Fibroblast of the conjunctiva (primary cell): ENCODE measurements around the gene BNIP1.

ENCODE experiments used
- DNase-seq: peaks from one replicate; pipeline ENCODE4 v3.0.0-alpha.2; 2010; ENCODE audit warnings: low read depth

BNIP1 gene

DNA sequence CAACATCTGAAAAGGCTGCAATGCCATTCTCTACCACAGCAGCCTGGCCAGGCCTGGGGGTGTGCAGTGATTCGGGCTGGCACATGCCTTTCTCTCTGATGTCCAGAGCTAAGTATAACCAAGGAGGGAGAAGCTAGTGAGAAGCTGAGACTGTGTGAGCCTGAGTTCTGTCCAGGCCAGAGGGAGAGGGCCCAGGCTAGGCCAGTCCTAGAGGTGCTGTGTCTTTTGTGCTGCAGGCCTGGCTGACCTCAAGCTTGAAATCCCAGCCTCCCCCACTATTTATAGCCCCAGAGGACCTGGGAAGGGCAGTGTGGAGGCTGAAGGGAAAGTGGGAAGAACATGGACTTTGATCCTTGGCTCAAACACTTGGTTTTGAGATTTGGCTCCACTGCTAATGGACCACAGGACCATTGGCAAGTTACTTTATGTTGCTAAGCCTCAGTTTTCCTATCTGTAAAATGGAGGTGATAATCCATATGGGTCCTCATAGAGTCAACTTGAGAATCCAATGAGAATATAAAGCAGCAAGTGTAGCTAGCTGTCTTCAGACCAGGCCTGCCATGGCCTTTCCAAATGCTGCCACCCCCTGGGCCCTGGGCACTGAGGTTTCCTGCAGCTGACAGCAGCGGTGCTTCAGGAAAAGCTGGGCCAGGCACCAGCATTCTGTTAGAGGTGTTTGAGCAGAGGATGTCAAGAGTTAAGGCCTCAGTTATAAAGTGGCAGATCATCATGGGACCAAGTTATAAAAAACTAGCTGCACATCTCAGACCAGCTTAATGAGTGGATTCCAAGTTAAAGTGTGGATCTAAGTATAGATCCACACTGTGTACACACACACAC lies 21.1 kb downstream of the BNIP1 start:
- DNase-seq, result no peak

DNA sequence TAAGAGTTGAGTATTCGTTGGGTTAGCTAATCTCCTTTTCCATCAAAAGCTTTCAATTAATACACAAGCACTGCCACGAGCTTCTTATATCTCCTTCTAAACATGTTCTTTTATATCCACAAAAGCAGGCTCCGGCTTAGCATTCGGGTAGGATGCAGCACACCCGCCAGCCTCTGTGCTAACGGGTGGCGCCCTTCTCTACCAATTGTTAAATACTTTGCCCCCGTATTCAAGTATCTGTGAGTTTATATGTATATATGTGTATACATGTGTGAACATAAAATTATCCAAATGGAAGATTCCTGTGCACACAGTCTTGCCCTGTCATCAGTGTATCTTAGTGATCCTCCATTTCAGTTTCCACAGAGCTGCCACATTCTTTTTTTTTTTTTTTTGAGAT lies 27.8 kb downstream of the BNIP1 start:
- no peak for DNase-seq

DNA sequence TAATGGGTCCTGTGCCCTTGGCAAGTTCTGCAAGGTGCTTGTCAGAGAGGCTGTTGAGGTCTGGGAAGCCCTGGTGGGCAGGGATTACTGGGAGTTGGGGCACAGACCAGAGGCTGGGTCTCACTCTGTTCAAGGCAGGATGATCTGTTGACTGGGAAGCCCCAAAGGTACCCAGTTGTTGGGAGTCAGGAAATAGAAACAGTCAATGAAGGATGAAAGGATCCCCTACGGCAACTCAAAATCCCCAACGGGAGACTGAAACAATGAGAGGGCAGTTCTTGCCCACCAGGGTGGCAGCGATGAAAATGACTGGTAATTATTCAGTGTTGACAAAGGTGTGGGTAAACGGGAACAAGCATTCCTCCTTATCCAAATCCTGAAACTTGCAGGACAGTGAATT lies 31.2 kb downstream of the BNIP1 start:
- no peak for DNase-seq

DNA sequence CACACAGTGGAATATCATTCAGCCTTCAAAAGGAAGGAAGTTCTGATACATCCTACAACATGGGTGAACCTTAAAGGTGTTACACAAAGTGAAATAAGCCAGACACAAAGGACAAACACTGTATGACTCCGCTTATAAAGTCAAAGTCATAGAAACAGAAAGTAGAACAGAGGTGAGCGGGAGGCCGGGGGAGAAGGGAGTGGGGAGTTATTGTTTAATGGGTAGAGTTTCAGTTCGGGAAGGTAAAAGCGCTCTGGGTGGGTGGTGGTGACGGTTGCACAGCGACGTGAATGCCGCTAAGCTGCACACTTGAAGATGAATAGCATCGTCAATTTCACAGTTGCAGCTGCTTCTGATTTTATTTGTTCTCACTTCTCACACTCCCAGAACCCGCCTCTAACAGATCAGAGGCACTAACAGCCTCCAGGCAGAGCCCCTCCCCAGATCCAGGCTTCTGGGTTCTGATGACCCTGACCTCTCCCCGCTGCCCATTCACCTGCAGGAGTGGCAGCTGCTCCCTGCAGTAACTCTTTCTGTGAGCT lies 34.1 kb downstream of the BNIP1 start:
- DNase-seq, result no peak

DNA sequence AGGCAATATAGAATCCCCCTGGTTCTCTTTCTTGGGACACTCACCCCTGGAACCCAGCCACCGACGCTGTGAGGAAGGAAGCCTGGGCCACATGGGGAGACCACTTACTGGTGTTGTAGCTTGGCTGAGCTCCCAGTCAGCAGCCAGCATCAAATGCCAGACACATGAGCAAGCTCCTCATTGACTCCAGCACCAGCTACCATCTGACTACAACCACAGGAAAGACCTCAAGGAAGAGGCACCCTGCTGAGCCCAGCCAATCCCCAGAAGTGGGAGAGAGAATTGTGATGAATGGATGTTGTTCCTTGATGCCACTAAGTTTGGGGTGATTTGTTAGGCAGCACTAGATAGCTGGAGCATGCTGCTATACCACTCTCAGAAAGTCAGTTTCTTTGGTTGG lies 36.0 kb downstream of the BNIP1 start:
- DNase-seq, result no peak

DNA sequence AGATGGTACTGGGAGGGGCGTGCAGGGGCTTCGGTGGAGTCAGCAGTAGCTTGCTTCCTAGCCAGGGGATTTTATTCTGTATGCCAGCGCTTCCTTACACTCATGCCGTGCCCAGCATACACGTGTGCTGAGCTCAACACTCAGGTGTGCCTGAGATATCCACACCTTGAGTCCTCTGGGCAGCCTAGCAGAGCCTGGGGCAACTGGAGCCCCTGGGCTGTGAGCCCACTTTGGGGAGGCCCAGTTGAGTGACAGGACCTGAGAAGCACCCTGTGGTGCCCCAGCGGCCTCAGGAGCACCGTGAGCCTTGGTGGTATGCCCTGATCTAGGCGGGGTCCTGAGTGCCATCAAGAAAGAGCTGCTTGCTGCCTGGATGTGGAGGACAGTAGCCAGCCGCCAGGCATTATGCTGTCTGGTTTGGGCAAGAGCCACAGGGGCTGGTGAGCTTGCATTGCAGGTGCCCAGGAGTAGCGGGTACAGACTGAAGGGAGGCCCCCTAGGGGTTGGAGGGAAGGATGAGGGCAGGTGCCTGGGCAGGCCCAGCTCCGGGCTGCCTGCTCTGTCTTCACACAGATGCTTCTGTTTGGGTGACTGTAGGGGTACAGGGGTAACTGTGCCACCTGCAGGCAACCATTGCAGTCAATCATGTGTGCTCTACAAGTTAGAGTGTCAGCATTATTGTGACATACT lies 42.9 kb downstream of the BNIP1 start:
- DNase-seq, result no peak

DNA sequence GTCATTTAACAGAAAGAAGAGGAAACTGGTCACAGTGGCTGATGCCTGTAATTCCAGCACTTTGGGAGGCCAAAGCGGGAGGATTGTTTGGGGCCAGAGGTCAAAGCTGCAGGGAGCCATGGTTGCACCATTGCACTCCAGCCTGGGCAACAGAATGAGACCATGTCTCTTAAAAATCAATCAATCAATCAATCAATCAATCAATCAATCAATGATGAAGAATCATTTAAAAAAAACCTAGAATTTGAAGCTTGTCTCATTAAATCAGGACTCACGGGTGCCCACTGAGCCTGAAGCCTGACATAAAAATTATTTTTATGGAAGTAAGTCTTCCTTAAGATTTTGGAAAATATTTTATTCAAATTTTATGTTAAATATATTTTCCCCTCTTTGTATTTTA lies 43.9 kb downstream of the BNIP1 start:
- no peak for DNase-seq

DNA sequence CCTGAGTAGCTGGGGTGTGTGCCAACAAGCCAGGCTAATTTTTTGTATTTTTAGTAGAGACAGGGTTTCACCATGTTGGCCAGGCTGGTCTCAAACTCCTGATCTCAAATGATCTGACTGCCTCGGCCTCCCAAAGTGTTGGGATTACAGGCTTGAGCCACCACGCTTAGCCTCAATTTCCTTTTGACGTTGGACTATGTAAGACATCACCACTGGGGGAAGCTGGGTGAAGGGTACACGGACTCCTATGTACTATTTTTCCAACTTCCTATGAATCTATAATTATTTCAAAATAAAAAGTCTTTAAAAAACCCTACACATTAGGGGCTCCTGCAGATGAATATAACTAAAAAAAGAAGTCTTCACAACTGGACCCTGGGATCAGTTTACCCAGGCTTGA lies 46.7 kb downstream of the BNIP1 start:
- DNase-seq, result no peak

DNA sequence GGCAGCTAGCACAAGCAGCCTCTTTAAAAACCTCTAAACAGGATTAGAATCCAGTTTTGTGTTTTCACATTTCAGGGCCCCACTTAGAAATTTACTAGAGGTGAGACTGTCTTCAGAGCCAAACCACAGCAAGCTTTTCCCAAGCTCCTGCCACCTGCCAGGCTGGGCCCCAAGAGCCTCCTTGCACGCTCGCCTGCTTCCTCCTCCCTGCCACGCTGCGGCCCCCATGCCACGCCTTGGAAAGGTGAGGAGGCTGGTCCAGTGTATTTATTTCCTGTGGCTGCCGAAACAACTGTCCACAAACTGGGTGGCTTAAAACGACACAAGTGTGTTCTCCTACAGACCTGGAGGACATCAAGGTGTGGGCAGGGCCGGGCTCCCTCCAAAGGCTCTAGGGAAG lies 47.2 kb downstream of the BNIP1 start:
- no peak for DNase-seq

DNA sequence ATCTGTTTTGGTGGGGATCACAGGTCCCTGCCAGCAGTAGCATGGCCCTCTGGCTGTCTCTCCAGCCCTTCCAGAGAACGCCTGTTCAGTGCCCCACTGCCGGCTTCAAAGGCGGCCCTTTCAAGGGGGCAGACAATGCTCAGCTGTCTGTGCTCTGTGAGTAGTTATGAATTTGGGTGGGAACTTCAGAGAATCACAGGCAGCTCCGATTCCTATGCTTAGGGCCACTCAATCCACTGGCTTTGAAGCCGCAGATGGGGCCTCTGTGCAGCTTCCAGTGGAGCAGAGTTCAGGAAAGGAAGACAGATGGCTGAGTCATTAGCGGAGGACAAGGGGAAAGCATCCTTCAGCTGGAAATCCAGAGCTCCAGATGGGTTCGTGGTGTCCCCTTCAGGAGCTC lies 48.2 kb downstream of the BNIP1 start:
- DNase-seq, result no peak

DNA sequence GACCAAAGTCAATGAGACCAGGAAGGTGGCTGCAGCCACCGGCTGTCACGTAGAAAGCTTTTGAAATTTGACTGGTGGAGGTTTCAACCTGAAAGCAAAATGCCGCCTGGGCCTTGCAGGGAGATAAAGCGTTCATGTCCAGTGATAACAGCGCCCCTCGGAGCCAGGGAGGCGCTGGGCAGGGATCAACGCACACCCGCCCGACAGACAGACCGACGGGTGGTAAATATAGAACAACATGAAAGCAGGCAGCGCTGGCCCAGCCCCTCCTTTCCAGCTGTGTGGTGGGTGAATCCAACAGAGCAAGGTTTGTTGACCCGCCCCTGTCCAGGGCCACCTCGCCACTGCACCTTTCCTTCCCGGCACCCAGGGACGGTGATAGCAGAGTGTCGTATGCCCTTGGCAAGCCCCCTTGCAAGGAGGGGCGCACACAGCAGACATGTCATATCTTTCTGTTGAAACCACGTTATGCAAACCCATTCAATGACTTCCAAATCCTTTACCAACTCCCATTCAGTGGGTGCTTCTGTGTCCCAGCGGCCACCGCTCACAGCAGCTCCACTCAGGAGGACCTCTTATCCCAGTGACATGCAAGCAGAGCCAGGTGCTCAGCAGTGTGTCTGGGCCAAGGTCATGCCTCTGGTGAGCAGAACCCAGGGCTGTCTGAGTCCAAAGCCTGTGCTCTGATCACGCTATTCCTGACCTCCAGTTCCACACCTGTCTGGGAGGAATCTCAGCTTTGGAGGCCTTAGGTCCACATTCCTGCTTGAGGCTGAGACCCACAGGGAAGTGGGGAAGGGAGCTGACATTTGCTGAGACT lies 52.0 kb downstream of the BNIP1 start:
- no peak for DNase-seq

DNA sequence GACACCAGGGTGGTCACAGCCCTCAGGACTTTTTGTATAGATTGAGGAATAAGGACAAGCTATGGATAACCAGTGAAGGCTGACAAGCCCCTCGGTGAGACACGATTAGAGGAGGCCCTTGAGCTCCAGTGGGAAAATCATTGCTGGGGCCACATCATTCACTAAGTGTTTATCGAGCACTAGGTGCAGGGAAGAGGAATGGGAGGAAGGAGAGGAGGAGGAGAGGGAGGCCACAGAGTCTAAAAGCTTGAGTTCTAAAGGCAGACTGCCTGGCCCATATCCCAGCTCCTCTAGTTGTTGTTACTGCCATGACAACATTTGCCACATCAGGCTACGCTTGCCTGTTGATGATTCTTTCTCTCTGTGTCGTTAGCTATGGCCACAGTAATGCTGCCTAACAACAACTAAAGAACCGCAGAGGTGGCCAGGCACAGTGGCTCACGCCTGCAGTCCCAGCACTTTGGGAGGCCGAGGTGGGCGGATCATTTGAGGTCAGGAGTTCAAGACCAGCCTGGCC lies 53.1 kb downstream of the BNIP1 start:
- no peak for DNase-seq

DNA sequence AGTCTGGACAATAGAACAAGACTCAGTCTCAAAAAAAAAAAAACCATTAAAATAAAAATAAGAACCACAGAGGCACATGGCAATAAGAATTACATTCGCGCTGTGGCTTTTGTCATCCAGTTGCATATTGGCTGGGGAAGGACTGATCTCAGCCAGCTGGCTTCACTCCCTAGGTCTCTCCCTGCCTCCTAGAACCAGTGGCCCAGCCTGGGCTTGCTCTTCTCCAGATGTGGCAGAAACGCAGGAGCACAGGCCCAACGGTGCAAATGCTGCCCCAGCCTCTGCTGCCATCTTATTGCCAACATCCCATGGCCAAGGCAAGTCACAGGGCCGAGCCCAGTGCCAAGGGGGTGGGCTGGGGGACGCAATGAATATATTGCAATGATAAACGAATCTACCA lies 53.7 kb downstream of the BNIP1 start:
- DNase-seq, result no peak

DNA sequence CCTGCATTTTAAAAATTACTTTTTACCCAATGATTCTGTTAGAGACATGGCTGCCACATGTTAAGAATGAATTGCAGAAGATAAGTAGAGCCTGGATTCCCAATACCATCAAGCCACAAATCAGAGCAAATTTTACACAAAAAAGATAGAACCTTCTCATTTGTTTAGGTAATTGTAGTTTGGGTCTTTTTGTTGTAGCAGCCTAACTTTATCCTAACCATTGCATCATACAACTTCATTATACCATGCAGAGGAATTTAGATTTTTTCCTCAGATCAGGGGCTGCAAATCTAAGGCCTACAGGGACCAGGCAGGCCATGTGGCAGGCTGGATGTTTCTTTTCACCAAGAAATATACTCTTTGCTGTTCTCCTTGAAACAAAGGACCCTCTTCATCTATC lies 56.0 kb downstream of the BNIP1 start:
- no peak for DNase-seq

DNA sequence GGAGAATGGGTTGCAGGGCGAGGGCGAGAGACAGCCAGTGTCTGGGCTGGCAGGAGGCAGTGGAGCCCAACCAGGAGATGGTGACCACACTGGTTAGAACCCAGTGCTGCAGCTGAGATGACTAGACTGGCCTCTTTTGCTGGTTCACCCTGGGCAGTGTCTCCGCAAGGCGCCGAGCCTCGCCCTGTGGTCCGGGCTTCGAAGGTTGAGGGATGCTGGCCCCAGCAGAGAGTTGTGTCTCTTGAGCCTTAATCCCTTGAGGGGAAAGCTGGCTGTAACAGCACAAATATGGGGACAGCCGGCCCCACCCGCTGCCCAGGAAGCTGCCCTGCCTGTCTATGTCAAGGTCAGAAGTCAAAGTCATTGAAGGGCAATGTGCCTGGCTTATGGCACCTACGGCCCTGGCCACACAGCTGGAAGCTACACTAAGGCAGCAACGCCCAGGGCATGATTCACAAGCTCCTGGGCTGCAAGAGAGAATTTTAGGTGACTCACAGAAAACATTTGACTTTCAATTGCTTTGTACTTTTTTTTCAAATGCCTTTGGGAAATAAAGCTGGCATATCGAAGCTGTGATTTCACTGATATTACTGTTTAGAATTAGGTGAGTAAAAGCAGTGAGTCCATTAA lies 57.4 kb downstream of the BNIP1 start:
- DNase-seq, result peak; percentile 39

DNA sequence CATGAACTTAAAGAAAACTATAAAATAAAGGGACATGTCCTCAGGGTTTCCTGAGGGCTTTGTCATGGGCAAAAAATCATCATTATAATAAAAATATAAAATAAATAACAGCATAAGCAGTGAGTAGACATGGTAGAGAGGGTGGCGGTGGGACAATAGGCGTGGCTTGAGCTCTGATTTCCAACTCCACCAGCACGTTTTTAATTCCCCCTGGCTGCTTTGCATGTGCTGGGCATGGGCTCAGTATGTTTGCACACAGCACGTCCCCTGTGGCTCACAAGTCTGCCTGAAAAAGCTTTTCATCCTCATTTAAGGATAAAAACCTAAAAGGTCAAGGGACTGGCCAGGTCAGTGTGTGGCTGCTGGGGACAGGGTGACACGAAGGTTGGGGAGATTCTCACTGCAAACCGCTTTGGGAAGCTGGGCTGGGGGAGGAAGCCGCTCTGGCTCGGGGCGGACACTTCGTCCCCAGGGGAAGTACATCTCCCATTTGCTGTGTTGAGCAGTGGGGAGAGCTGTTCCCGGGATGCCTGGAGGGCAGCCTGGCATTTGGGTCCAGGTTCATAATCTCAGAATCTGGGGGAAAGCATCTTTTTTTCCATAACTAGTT lies 58.0 kb downstream of the BNIP1 start:
- DNase-seq, result no peak

DNA sequence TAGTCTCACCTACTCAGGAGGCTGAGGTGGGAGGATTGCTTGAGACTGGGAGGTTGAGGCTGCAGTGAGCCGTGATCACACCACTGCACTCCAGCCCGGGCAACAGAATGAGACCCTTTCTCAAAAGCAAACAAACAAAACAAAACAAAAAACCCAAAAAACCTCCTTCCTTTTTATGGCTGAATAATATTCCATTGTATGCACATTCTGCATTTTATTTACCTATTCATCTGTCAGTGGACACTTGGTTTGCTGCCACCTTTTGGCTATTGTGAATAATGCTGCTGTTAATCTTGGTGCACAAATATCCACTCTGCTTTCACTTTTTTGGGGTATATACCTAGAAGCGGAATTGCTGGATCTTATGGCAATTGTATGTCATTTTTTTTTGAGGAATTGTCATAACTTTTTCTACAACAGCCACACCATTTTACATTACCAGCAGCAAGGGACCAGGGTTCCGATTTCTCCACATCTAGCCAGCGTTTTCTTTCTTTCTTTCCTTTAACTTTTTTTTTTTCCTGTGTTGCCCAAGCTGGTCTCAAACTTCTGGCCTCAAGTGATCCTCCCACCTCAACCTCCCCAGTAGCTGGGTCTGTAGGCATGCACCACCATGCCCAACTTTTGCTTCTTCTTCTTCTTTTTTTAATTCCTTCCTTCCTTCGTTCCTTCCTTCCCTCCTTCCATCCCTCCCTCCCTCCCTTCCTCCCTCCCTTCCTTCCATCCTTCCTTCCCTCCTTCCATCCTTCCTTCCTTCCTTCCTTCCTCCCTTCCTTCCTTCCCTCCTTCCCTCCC lies 60.1 kb downstream of the BNIP1 start:
- peak; percentile 10 for DNase-seq

DNA sequence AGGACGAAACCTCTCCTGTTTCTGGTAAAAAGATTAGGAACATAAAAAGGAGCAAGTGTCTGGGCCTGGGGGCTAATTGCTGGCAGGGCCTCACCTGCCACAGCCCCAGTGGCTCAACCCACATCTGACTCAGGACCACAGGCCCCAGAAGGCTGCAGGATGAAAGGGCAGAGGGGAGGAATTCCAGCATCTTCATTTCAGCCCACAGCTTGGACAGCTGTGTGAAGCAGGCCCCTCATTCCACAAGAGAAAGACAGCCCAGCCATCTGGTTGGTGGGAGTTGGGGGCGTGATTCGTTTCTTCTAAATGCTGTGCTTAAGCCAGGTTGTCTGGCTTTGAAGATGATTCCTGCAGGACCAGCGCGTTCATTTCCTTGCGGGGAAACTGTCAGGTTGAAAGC lies 61.6 kb downstream of the BNIP1 start:
- DNase-seq, result no peak

DNA sequence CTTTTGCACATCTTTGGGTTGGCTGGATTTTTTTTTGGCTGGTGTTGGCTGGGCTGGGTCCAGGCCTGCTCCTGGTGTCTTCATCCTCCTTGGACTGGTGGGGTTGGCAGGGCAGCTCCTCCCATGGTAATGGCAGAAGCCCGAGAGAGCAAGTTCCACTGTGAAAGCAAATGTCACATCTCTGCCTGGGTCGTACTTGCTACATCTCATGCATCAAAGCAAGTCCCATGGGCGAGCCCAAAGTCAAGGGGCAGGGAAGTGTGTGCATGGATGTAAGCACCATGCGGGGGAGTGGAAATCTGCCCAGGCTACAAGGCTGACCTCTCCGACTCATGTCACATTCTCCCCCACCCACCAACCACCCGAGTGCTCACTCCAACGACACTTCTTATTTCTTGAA lies 64.0 kb downstream of the BNIP1 start:
- no peak for DNase-seq

DNA sequence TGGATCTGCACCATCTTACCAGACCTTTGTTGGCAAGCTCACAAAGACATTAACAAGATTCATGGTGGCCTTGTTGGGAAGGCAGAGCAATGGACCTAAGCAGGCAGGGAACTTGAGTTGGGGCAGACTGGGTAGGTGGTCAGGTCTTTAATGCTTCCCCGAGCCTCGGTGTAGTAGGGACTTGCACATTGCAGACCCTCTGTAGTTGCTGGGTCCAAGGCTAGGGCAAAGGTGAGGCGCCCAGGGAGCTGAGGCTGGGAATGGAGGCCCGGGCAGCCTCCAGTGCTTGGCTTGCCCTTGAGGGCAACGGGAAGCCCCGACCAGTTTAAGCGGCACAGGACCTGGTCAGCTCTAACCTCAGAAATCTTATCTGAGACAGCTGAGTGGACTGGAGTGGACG lies 66.5 kb downstream of the BNIP1 start:
- no peak for DNase-seq

DNA sequence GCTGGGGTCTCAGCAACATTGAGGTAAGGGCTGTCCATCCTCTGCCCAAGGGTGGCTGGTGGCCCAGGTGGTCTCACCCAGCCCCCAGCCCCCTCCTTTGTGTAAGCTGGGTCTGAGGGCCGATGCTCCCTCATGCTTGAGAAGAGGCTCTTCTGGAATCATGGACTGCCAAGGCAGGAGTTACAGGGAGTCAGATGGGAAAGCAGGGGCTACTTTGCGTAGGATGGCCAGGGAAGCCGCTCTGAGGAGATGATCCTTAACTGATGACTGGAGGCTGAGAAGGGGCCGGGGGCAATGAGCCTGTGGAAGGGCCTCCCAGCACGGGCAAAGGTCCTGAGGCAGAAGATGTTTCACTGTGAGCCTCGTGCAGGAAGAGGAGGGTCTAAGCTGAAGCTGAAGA lies 67.0 kb downstream of the BNIP1 start:
- no peak for DNase-seq
